ENCODE results near the gene SGO2.
"Not testable (repeated sequence)": the region's sequence is repeated elsewhere in the genome, so short reads cannot be mapped to it uniquely, and the experiment has no call there.

The SGO2 gene

GRCh38 chr2:200596774-200597570 is 71.0 kb downstream of the SGO2 start:
- DNase-seq (ENCODE audit: low spot score), result peak; percentile 70

DNA sequence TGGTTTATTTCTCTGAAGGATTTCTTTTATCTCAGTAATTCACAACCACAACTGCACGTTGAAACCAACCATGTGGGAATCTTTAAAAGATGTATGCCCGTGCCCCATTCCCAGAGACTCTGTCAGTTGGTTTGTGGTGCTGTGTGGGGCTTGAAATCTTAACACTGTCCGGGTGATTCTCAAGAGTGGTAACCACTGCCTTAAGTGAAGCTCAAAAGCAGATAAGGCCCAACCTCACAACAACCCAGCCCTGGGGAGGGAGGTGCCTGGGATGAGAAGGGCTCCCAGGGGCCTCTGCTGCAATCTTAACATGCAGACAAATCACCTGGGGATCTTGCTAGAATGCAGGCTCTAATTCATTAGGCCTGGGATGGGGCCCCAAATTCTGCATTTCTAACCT is 73.2 kb downstream of the SGO2 start:
- no peak for DNase-seq (ENCODE audit: low spot score)

GRCh38 chr2:200600549-200601225 is 74.7 kb downstream of the SGO2 start:
- DNase-seq (ENCODE audit: low spot score), result no peak

DNA sequence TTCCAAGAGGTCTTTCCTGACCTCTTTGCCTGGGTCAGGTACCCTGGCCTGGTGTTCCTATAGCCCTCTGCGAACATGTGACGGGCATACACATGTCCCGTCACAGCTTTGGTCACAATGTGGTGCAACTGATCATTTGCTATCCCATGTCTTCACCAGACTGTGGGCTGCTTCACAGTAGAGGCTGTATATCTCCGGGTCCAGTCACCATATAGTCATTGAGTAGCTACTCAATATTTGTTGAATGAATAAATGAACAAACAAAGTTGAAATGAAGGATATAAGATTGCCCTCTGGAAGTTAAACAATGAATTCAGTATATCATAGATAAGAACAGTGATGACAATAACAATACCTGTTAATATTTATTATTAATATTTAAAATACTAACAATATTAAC is 76.6 kb downstream of the SGO2 start:
- no peak for DNase-seq (ENCODE audit: low spot score)

GRCh38 chr2:200603972-200604371 is 78.0 kb downstream of the SGO2 start:
- DNase-seq (ENCODE audit: low spot score), result peak; percentile 90

GRCh38 chr2:200604571-200605255 is 78.7 kb downstream of the SGO2 start:
- DNase-seq (ENCODE audit: low spot score), result no peak

DNA sequence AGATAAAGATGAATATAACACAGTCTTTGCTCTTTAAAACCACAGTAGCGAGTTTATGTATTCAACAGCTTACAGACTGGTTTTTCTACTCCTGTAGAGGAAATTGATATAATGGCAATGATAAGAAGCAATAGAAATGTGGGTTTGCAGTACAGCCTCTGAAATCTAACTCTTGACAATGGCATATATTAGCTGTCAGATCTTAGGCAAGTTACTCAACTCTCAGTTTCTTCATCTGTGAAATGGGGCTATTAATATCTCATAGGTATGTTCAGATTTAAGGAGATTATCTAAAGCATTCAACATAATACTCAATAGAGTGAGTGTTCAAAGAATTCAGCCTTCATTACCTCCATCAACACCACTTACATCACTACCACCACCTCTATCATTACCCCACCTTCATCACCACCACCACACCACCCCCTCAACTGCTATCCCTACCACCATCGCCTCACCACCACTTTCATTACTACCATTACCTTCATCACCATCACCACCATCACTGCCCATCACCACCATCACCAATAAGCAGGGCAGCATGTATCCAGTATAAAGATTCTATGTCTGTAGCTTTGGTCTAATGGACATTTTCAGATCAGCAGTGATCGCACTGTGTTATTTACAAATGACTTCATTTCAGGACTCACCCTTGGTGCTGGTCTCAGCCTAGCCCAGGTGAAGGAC is 82.5 kb downstream of the SGO2 start:
- DNase-seq (ENCODE audit: low spot score), result no peak

GRCh38 chr2:200609028-200609614 is 83.1 kb downstream of the SGO2 start:
- peak; percentile 86 for DNase-seq (ENCODE audit: low spot score)

- DNase-seq (ENCODE audit: low spot score), result not testable (repeated sequence)
Observed at GRCh38 chr2:200610217-200610616, 84.2 kb downstream of the SGO2 start.

DNA sequence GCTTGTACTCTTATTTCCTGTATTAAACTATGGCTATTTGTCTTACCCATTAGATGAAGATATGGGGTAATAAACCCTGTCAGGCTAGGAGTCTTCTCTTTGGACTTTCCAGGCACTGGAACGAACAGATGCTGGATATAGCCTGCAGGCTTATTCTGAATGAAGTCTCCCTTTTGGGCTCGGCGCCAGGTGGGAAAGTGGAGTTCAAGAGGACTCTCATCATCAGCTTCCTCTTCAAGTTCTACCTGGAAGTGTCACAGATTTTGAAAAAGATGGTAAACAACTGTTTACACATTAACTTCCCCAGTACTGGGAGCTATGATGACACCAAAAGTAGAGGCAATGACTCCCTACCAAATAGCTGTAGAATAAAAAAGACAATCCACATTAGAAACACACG is 87.7 kb downstream of the SGO2 start:
- DNase-seq (ENCODE audit: low spot score), result no peak

DNA sequence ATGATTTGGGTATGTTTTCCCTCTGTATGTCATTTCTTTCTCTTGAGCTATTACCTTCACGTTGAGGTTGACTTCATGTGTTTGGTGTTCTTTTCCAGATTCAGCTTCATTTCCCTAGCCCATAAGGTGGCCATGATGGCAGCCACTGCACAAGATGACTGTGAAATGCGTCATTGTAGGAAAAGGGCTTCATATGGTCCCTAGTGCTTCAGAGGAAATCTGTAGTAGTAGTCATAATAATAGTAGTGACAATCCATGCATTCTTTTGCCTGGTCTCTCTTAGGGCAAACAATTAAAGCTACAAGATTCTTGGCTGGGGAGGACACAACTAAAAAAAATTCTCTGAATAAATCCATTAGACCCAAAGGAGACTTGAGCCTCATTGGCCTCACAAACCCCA is 88.2 kb downstream of the SGO2 start:
- DNase-seq (ENCODE audit: low spot score), result no peak

DNA sequence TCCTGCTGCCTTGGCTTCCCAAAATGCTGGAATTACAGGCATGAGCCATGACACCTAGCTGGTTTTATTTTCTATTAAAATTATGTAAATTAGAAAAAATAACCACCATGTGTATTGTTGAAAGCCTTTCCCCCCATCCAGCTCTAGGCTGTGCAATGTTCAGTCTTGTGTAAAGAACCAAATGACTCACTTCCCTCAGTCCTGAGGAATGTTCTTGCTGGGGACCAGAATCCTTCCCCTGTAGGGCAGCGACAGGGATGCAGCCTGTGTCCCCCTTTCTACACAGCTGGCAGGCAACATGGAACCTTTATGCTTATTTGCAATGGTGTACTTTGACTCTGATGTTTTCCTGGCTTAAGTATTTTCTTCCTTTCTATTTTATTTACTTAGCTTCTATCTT is 89.2 kb downstream of the SGO2 start:
- peak; percentile 90 for DNase-seq (ENCODE audit: low spot score)

- DNase-seq (ENCODE audit: low spot score), result peak; percentile 49
Observed at GRCh38 chr2:200616193-200616592, 90.2 kb downstream of the SGO2 start.

DNA sequence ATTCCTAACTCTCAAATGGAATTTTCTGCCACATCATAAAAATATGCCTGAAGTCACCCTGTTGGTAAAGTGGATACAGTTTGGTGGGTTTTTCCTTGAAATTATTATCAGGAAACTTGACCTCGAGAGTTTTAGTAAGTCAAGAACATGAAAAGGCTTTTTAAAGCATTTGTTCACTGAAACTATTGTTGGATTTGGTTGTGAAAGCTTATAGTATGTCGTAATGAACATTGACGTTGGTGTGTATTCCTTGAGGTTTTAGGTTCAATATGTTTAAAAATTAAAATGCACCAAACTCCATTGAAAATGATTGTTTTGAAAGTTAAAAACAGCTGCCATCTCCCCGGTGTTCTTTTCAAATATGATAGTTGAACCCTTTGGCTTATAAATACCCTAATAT is 90.6 kb downstream of the SGO2 start:
- no peak for DNase-seq (ENCODE audit: low spot score)

GRCh38 chr2:200617156-200618053 is 91.4 kb downstream of the SGO2 start:
- no peak for DNase-seq (ENCODE audit: low spot score)

- DNase-seq (ENCODE audit: low spot score), result no peak
Observed at GRCh38 chr2:200618054-200618419, 92.0 kb downstream of the SGO2 start.

GRCh38 chr2:200618590-200619021 is 92.6 kb downstream of the SGO2 start:
- no peak for DNase-seq (ENCODE audit: low spot score)

DNA sequence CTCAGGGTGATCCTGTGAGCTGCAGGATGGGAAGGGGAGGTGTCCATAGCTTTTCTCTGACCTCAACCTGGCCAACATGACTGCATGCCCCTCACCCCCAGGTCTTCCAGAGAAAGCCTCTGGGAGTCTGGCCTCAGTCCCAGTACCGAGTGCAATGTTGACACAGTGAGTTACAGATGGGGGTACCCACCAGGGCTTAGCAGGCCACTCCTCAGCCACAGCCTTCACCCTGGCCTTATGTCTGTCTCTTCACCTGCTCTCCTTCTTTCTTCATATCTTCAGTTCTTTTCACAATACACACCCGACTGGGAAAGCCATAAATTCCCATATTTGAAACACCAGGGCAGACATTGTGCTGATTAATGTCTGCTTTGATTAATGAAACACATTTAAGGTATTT is 93.3 kb downstream of the SGO2 start:
- no peak for DNase-seq (ENCODE audit: low spot score)

DNA sequence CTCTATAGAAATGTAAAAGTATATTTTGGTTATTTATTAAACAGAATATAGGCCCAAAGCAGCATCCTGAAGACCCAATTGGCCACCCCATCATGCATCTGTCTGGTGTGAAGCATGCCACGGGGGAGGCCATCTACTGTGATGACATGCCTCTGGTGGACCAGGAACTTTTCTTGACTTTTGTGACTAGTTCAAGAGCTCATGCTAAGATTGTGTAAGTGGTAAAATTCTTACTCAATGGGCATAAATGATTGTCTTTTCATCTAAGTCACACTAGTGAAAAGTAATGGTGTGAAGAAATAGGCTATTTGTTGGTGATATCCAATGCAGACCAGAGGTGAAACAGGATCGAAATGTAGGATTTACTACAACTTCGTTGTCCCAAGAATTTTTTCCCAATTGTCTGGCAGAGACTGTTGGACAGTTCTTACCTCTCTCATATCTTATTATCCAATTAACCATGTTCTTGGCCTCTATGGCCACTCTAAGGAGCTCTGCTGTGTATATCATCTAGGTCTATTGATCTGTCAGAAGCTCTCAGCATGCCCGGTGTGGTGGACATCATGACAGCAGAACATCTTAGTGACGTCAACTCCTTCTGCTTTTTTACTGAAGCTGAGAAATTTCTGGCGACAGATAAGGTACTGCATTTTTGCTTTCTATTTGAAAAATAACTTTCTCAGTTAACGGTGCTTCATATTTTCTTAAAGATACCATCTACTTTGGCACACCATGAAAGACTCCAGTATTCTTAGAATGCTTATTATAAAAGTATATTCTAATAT is 94.8 kb downstream of the SGO2 start:
- DNase-seq (ENCODE audit: low spot score), result no peak

GRCh38 chr2:200622106-200622505 is 96.1 kb downstream of the SGO2 start:
- DNase-seq (ENCODE audit: low spot score), result no peak

All from kidney tubule cell (primary cell).